ENCODE measurements around the gene ARHGAP15. TPM values are rescaled to one million over a fixed set of nuclear protein-coding genes. Genes with fewer than 3 reads are reported as not detected.

Gene ARHGAP15
- total RNA-seq, 4 donors from 2014 or later, result 7.9 to 32.5 (median 20.7) TPM

DNA sequence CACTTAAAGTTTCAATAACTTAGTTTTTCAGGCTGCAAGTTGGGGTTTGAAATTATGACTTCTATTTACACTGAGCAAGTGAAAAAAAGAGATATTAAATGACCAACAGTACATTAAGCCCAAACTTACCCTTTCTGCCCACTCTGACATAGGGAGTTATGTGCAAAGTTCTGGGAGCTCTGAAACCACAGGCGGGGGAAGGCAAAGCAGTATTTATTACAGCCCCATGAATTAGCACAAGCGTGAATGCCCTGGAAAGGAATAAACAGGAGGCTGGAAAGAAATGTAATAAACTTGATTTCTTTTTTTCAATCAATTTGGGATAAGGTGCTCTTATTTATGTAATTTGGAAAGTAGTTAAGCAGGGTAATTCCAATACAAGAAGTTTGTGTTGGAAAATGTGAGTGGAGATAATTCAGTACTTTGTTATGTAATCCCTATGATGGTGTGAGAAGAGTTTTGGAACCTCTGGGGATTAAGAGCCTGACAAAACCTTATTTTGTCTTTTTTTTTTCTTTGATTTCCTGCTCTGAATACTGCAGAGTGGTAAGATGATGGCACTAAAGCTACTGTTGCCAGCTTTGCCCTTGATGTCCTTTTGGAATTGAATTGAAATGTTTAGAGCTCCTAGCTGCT, 351.5 kb downstream of the ARHGAP15 start:
- TF ChIP-seq, protein P1, sequence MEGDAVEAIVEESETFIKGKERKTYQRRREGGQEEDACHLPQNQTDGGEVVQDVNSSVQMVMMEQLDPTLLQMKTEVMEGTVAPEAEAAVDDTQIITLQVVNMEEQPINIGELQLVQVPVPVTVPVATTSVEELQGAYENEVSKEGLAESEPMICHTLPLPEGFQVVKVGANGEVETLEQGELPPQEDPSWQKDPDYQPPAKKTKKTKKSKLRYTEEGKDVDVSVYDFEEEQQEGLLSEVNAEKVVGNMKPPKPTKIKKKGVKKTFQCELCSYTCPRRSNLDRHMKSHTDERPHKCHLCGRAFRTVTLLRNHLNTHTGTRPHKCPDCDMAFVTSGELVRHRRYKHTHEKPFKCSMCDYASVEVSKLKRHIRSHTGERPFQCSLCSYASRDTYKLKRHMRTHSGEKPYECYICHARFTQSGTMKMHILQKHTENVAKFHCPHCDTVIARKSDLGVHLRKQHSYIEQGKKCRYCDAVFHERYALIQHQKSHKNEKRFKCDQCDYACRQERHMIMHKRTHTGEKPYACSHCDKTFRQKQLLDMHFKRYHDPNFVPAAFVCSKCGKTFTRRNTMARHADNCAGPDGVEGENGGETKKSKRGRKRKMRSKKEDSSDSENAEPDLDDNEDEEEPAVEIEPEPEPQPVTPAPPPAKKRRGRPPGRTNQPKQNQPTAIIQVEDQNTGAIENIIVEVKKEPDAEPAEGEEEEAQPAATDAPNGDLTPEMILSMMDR (IDR thresholded peaks at IDR 0.05; ENCODE audit: low read depth), result no peak

DNA sequence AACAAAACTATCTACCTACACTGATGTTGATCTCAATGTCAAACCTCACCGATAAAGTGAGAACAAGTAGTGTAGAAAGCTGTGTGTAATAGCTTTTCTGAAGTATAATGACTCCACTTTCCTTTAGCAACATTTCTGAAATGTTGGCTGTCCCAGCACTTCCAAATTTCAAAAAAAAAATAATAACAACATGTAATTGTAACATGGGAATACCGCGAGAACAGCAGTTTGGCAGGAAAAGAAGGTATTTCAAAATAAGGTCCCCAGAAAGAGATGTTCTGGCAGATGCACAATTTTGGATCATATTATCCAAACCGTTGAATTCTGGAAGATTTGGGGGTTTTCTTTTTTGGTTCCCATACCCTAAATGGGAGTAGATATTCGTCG, 352.0 kb downstream of the ARHGAP15 start:
- TF ChIP-seq, protein P1 (IDR thresholded peaks at IDR 0.05; ENCODE audit: low read depth), result no peak

DNA sequence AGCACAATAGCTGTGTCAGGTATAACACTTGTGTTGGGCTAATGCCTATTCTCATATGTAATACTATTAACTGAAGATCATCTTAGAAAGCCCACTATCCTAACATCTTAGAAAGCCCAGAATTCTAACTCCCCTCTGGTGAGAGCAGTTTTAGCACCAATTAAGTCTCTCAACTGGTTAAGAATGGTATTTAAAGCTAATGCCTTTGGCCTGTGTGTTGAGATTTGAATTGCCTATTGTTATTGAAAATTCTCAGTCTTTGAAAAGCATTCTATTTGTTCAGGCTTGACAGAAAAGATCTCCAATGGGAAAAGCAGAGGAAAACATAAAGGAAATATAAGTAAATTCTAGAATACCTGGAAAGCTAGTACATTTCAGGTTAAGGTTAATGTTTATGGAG, 352.5 kb downstream of the ARHGAP15 start:
- TF ChIP-seq, protein P1 (IDR thresholded peaks at IDR 0.05; ENCODE audit: low read depth), result no peak

DNA sequence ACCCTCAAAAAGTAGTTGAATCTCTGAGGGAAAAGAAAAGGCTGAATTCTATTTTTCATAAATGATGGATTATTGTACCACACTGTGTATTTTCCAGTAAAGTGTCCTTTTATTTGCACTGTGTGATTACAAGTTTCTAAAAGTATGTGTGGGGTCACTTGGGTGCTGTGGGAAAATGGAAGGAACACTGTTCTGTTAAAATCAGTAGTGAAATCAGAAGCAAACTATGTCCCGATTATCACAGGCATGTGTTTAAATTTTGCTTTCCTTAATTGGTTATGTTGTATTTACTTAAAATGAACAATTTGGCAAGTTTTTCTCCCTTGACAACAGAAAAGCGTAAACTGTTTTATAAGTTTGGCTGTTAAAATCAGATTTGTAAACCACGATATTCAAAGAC, 353.1 kb downstream of the ARHGAP15 start:
- TF ChIP-seq, protein P1 (IDR thresholded peaks at IDR 0.05; ENCODE audit: low read depth), result no peak

DNA sequence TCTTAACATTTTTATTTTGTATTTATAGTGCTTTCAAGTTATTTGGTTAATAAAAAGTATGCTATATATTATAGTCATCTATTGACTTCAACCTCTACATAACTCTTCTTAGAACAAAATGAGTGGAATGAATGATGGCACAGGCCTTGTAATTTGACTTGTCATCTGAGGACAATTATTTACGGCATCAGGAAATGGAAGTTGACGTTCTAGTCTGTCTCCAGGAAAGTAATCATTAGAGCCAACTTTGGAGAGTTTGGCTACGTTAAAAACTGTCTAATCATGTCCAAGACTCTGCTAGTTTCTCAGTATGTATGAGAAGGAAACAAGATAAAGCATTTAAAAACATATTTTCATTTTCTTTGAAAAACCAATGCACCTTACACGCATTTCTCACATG, 353.6 kb downstream of the ARHGAP15 start:
- TF ChIP-seq, protein P1 (IDR thresholded peaks at IDR 0.05; ENCODE audit: low read depth), result no peak

DNA sequence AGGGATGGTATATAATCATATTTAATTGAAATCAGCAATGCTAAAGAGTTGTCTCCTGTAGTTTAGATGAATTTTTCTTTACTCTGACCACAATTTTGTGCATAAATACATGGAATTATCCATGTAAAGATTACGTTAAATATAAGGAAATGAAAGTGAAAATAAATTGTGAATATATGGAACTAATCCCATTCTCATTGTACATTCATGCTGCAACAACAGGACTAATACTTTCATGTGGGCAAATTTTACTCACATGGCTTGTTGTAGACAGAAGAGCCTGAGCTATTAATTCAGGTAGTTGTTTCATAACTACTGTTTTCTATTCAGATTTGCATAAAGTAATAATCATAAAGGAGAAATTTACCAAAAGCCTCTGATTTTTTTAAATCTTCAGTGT, 357.8 kb downstream of the ARHGAP15 start:
- TF ChIP-seq, protein P1 (IDR thresholded peaks at IDR 0.05; ENCODE audit: low read depth), result no peak

DNA sequence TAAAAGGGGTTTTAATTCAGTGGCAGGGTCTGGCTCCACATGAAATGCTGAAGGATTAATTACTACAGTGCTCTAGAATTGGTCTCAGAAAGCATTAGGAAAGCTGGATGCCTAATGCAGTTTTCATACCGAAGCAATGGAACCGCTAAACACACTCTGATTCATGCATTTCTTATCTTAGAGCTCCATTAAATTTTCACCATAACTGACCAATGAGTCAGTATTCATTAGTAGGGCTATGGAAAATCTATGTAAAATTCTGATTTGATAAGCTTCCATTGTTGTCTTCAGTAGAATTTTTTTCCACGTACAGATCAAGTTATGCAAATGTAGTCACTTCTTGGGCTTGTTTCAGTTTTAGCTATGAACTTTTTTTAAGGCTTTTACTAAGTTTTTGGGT, 359.9 kb downstream of the ARHGAP15 start:
- TF ChIP-seq, protein P1 (IDR thresholded peaks at IDR 0.05; ENCODE audit: low read depth), result no peak
